Smooth muscle cell (in vitro differentiated cells): Measurements from ENCODE around the gene CHCHD4. TPM values are rescaled to one million over a fixed set of nuclear protein-coding genes. Genes with fewer than 3 reads are reported as not detected.

Experiments used
- DNase-seq: peaks from one replicate; lab custom pipeline; 2025; ENCODE audit not compliant: unreplicated experiment; lab: John Stamatoyannopoulos, UW
- H2AFZ ChIP-seq: fragments of 200-600 bp; sonication (generic); 2 replicates; pipeline ENCODE4 v1.6.0; 2016; ENCODE audit warnings: antibody characterized with exemption, low read depth, mild to moderate bottlenecking
- H3F3A ChIP-seq: fragments of 200-600 bp; sonication (generic); 2 replicates; pipeline ENCODE4 v1.6.0; 2017; ENCODE audit warnings: antibody characterized with exemption, low read depth
- H3K27ac ChIP-seq: fragments of 200-600 bp; sonication (generic); 2 replicates; pipeline ENCODE4 v1.5.1; 2016; ENCODE audit warnings: low read depth, mild to moderate bottlenecking
- H3K27me3 ChIP-seq: fragments of 200-600 bp; sonication (generic); 2 replicates; pipeline ENCODE4 v1.6.1; 2016; ENCODE audit warnings: low read depth, mild to moderate bottlenecking
- H3K36me3 ChIP-seq: fragments of 200-600 bp; sonication (generic); 2 replicates; pipeline ENCODE4 v1.5.1; 2016; ENCODE audit warnings: low read depth
- H3K4me1 ChIP-seq: fragments of 200-600 bp; sonication (generic); 2 replicates; pipeline ENCODE4 v1.5.1; 2016; ENCODE audit warnings: low read depth
- H3K4me2 ChIP-seq: fragments of 200-600 bp; sonication (generic); 2 replicates; pipeline ENCODE4 v1.6.0; 2016; ENCODE audit warnings: mild to moderate bottlenecking
- H3K4me3 ChIP-seq: fragments of 200-600 bp; sonication (generic); 2 replicates; pipeline ENCODE4 v1.5.1; 2016; ENCODE audit warnings: mild to moderate bottlenecking
- H3K79me2 ChIP-seq: fragments of 200-600 bp; sonication (generic); 2 replicates; pipeline ENCODE4 v1.6.0; 2016; ENCODE audit warnings: low read depth, mild to moderate bottlenecking
- H3K9ac ChIP-seq: fragments of 200-600 bp; sonication (generic); 2 replicates; pipeline ENCODE4 v1.6.0; 2016; ENCODE audit warnings: low read depth
- H3K9me3 ChIP-seq: fragments of 200-600 bp; sonication (generic); replicated peaks from 2 replicates; pipeline ENCODE4 v1.5.1; 2016; ENCODE audit warnings: low read depth
- H4K20me1 ChIP-seq: fragments of 200-600 bp; sonication (generic); 2 replicates; pipeline ENCODE4 v1.6.0; 2016; ENCODE audit warnings: low read depth
- CTCF ChIP-seq: fragments of 200-600 bp; sonication (generic); IDR thresholded peaks from 2 replicates; pipeline ENCODE4 v1.5.1; 2017; ENCODE audit warnings: borderline replicate concordance, mild to moderate bottlenecking, antibody characterized with exemption; ENCODE audit not compliant: insufficient read depth, poor library complexity, severe bottlenecking
- WGBS: methylation state at CpG from one replicate; pipeline ENCODE4 v1.1.7; 2016; ENCODE audit warnings: low lambda C conversion rate; 5-methylcytosine and 5-hydroxymethylcytosine counted together
- polyA plus RNA-seq: library from polyadenylated mRNA; unstranded; fragments of >200 nt; fragmentation: Nextera tagmentation; extraction: Ambion mirVana; gene quantifications from 2 replicates; pipeline ENCODE4 v1.2.1, GENCODE V29; 2016
- total RNA-seq: library from RNA; depleted of rRNA; stranded (reverse); fragments of >200 nt; gene quantifications from 2 replicates; pipeline ENCODE4 v1.2.3, GENCODE V29; 2014

The CHCHD4 gene
- total and polyA plus RNA-seq, 2 experiments from 2014 or later: 8.7 to 12.0 TPM

- Histone ChIP-seq H3K9ac (no peak overlapping the region), H3K79me2 (peaks cover 13% of the 10 kb centered on the region), H3K9me3 (no peaks in the 10 kb centered on the region), H3K27ac (peak overlapping the region; percentile 80), H3K4me3 (no peak overlapping the region), H3F3A (no peaks in the 10 kb centered on the region), H3K36me3 (peaks cover 39% of the 10 kb centered on the region), H2AFZ (no peak overlapping the region), H3K27me3 (no peaks in the 10 kb centered on the region), H3K4me1 (no peaks in the 10 kb centered on the region), H3K4me2 (no peak overlapping the region), H4K20me1 (peaks cover 16% of the 10 kb centered on the region)
- no peak for TF ChIP-seq CTCF
- no peak for DNase-seq
- 96% methylated on average over 2 of the region's 2 CpGs for WGBS
Observed at GRCh38 chr3:14169435-14169834, 44.8 kb upstream of the CHCHD4 start.

GRCh38 chr3:14166877-14167603 is 42.4 kb upstream of the CHCHD4 start:
- Histone ChIP-seq H3K4me3 (no peak overlapping the region), H3K4me2 (no peak overlapping the region), H2AFZ (no peak overlapping the region), H3K36me3 (peaks cover 59% of the 10 kb centered on the region), H3K27me3 (no peaks in the 10 kb centered on the region), H3K4me1 (no peaks in the 10 kb centered on the region), H3K79me2 (no peaks in the 10 kb centered on the region), H4K20me1 (no peaks in the 10 kb centered on the region), H3K9ac (no peak overlapping the region), H3K27ac (no peak overlapping the region), H3K9me3 (peaks cover 8% of the 10 kb centered on the region), H3F3A (no peaks in the 10 kb centered on the region)
- TF ChIP-seq CTCF: no peak
- 90% methylated on average over 9 of the region's 9 CpGs for WGBS
- DNase-seq: no peak

- Histone ChIP-seq H3K27ac (no peak overlapping the region), H4K20me1 (no peaks in the 10 kb centered on the region), H3K4me1 (no peaks in the 10 kb centered on the region), H3F3A (no peaks in the 10 kb centered on the region), H3K79me2 (peaks cover 4% of the 10 kb centered on the region), H3K27me3 (no peaks in the 10 kb centered on the region), H3K9me3 (peaks cover 20% of the 10 kb centered on the region), H3K36me3 (peaks cover 70% of the 10 kb centered on the region), H3K9ac (no peak overlapping the region), H3K4me2 (no peak overlapping the region), H2AFZ (no peak overlapping the region), H3K4me3 (no peak overlapping the region)
- 92% methylated on average over 2 of the region's 2 CpGs for WGBS
- no peak for TF ChIP-seq CTCF
- DNase-seq: no peak
Observed at GRCh38 chr3:14162178-14162577, 37.5 kb upstream of the CHCHD4 start.

GRCh38 chr3:14161282-14161681 is 36.6 kb upstream of the CHCHD4 start:
- Histone ChIP-seq H3K36me3 (peaks cover 70% of the 10 kb centered on the region), H3K79me2 (peaks cover 4% of the 10 kb centered on the region)
- 94% methylated on average over 2 of the region's 2 CpGs for WGBS

More at GRCh38 chr3:14161282-14161681, 36.6 kb upstream of the CHCHD4 start:
- peaks cover 20% of the 10 kb centered on the region for H3K9me3 ChIP-seq
- no peak overlapping the region for H3K27ac ChIP-seq
- DNase-seq: no peak
- no peaks in the 10 kb centered on the region for H3K4me1 ChIP-seq
- no peak overlapping the region for H3K9ac ChIP-seq
- no peaks in the 10 kb centered on the region for H3K27me3 ChIP-seq
- no peak overlapping the region for H3K4me2 ChIP-seq
- H3K4me3 ChIP-seq: no peak overlapping the region
- no peak for TF ChIP-seq CTCF
- H4K20me1 ChIP-seq: peaks cover under 1% of the 10 kb centered on the region
- no peak overlapping the region for H2AFZ ChIP-seq
- no peaks in the 10 kb centered on the region for H3F3A ChIP-seq
